GM12878 (cell line): ENCODE data around the gene INF2. TPM values are rescaled to one million over a fixed set of nuclear protein-coding genes. Genes with fewer than 3 reads are reported as not detected.

Experiments used
- ATAC-seq: fragments of 200-7000 bp; cut with Tn5 transposase; 3 replicates; pipeline ENCODE4 v1.9.1; 2020; ENCODE audit warnings: mild to moderate bottlenecking, moderate library complexity
- BruUV-seq: library from RNA; stranded (reverse); fragments of 400-500 nt; replicated peaks from 2 replicates; lab custom pipeline; 2021; lab: Mats Ljungman, UMichigan
- CTCF ChIA-PET: fragments of 300-600 bp; sonication (Branson Sonifier 250); formaldehyde crosslinking; extraction: SDS; loops from one replicate; lab custom pipeline; 2021; ENCODE audit warnings: inconsistent platforms; lab: Yijun Ruan, JAX
- POLR2A ChIA-PET: fragments of 350-600 bp; formaldehyde crosslinking; extraction: SDS; loops from one replicate; lab custom pipeline; 2021; ENCODE audit warnings: inconsistent platforms; lab: Charles Lee
- RAD21 ChIA-PET: fragments of 300-600 bp; sonication (Branson Sonifier 250); formaldehyde crosslinking; loops from one replicate; lab custom pipeline; 2023; ENCODE audit warnings: antibody characterized with exemption; ENCODE audit not compliant: unreplicated experiment; lab: Charles Lee
- SMC1A ChIA-PET: fragments of 300-600 bp; sonication (Branson Sonifier 250); formaldehyde crosslinking; loops from one replicate; lab custom pipeline; 2023; ENCODE audit not compliant: unreplicated experiment, uncharacterized antibody; lab: Charles Lee
- DNase-seq: peaks from one replicate; pipeline ENCODE4 v3.0.0-alpha.2; 2011; ENCODE audit warnings: low read depth, low spot score
- FAIRE-seq: peaks from 3 replicates; lab custom pipeline; 2011; peaks lifted over from hg19 to GRCh38; lab: Jason Lieb, UNC
- H2AFZ ChIP-seq: 2 replicates; pipeline ENCODE4 v1.6.0; 2011; ENCODE audit warnings: low read depth, low read length, control low read depth; ENCODE audit not compliant: control insufficient read depth
- H3K27ac ChIP-seq: 2 replicates; pipeline ENCODE4 v1.5.1; 2011; ENCODE audit warnings: control low read depth; ENCODE audit not compliant: control insufficient read depth, insufficient read depth
- H3K27me3 ChIP-seq, 2 experiments: replicated peaks in 1 of 2; 2 replicates each; pipeline versions ENCODE4 v1.6.0 to v1.6.1; 2011; ENCODE audit warnings: low read length in 1 of 2; ENCODE audit not compliant: control insufficient read depth in 2 of 2, insufficient read depth in 2 of 2
- H3K36me3 ChIP-seq, 2 experiments: 2 replicates each; pipeline ENCODE4 v1.5.1; 2011; ENCODE audit warnings: low read length in 1 of 2; ENCODE audit not compliant: control insufficient read depth in 2 of 2, insufficient read depth in 2 of 2
- H3K4me1 ChIP-seq: 2 replicates; pipeline ENCODE4 v1.6.1; 2011; ENCODE audit warnings: mild to moderate bottlenecking, low read length, moderate library complexity, mixed read lengths; ENCODE audit not compliant: control insufficient read depth, insufficient read depth
- H3K4me2 ChIP-seq: 2 replicates; pipeline ENCODE4 v1.6.0; 2011; ENCODE audit warnings: control low read depth; ENCODE audit not compliant: control insufficient read depth, insufficient read depth
- H3K4me3 ChIP-seq: fragments of 200-600 bp; sonication (generic); 2 replicates; pipeline ENCODE4 v1.5.1; 2016
- H3K79me2 ChIP-seq: 2 replicates; pipeline ENCODE4 v1.6.0; 2011; ENCODE audit warnings: low read length; ENCODE audit not compliant: control insufficient read depth, insufficient read depth
- H3K9ac ChIP-seq: 2 replicates; pipeline ENCODE4 v1.8.0; 2011; ENCODE audit warnings: low read length, control low read depth, mixed read lengths; ENCODE audit not compliant: control insufficient read depth, insufficient read depth
- H3K9me3 ChIP-seq: replicated peaks from 3 replicates; pipeline ENCODE4 v1.5.1; 2011; ENCODE audit warnings: mild to moderate bottlenecking, low read length; ENCODE audit not compliant: control insufficient read depth, insufficient read depth
- H4K20me1 ChIP-seq: 2 replicates; pipeline ENCODE4 v1.6.0; 2011; ENCODE audit not compliant: control insufficient read depth, insufficient read depth
- CBFB ChIP-seq: IDR thresholded peaks from 2 replicates; pipeline ENCODE4 v1.6.1; 2016; ENCODE audit warnings: antibody characterized with exemption, low read depth
- TBL1XR1 ChIP-seq: IDR thresholded peaks from 2 replicates; pipeline ENCODE4 v1.6.1; 2012; ENCODE audit warnings: low read depth, low read length, improper control_type of control experiment
- ZNF217 ChIP-seq: fragments of 450-650 bp; IDR thresholded peaks from 2 replicates; pipeline ENCODE4 v1.6.1; 2017; ENCODE audit warnings: antibody characterized with exemption, mild to moderate bottlenecking
- WGBS: methylation state at CpG from one replicate; pipeline ENCODE4 v1.1.6; 2016; ENCODE audit warnings: low lambda C conversion rate; ENCODE audit not compliant: insufficient replicate concordance, insufficient coverage; ENCODE audit errors: missing lambda C conversion rate; 5-methylcytosine and 5-hydroxymethylcytosine counted together
- in situ Hi-C: fragments of 300-500 bp; cut with MboI; formaldehyde crosslinking; loops from 9 replicates; pipeline ENCODE4 v1.14.3; 2018; ENCODE audit warnings: mixed read lengths
- intact Hi-C: fragments of 100-400 bp; cut with micrococcal nuclease; formaldehyde crosslinking; loops from one replicate; pipeline ENCODE4 v1.14.2; 2022; ENCODE audit not compliant: unreplicated experiment
- polyA plus RNA-seq, 11 experiments: library from polyadenylated mRNA; depleted of rRNA in 4 of 11; unstranded in 6 of 11; stranded (reverse) in 5 of 11; fragments of >200 nt; fragmentation: Nextera tagmentation in 4 of 11; fragmentation: Illumina TruSeq in 1 of 11; extraction: Ambion mirVana in 4 of 11; extraction: Trizol in 1 of 11; gene quantifications; 1 replicate in 1 of 11; 2 replicates in 10 of 11; pipeline versions ENCODE4 v1.2.1 to v1.2.3, GENCODE V29; 2011 to 2016; ENCODE audit warnings: inconsistent platforms in 2 of 11, missing spikeins in 2 of 11, low read depth in 1 of 11
- total RNA-seq, 4 experiments: library from RNA; depleted of rRNA in 3 of 4; stranded (reverse); fragments of >200 nt in 3 of 4; fragmentation: Illumina TruSeq in 1 of 4; extraction: Trizol in 1 of 4; gene quantifications; 2 replicates each; pipeline versions ENCODE4 v1.2.1 to v1.2.3, GENCODE V29; 2013 to 2021
- TF ChIP-seq, protein P1 (sequence below): fragments of 450-650 bp; IDR thresholded peaks from 2 replicates; pipeline ENCODE4 v1.6.1; 2018; ENCODE audit warnings: mild to moderate bottlenecking, low read depth, moderate library complexity; ENCODE audit not compliant: partially characterized antibody
- TF ChIP-seq, protein P2 (sequence below): fragments of 450-650 bp; formaldehyde crosslinking; IDR thresholded peaks from 2 replicates; pipeline ENCODE4 v1.4.0; 2022; ENCODE audit warnings: mild to moderate bottlenecking, moderate library complexity
- TF ChIP-seq, protein P3 (sequence below): fragments of 450-650 bp; IDR thresholded peaks from 2 replicates; pipeline ENCODE4 v1.6.1; 2016; ENCODE audit warnings: mild to moderate bottlenecking

INF2 gene
- total and polyA plus RNA-seq, 10 of the 15 experiments (the other 5 are each of a cell fraction or from before 2014, with no cell fraction given) = 0.72 to 43.2 (median 8.3) TPM

DNA sequence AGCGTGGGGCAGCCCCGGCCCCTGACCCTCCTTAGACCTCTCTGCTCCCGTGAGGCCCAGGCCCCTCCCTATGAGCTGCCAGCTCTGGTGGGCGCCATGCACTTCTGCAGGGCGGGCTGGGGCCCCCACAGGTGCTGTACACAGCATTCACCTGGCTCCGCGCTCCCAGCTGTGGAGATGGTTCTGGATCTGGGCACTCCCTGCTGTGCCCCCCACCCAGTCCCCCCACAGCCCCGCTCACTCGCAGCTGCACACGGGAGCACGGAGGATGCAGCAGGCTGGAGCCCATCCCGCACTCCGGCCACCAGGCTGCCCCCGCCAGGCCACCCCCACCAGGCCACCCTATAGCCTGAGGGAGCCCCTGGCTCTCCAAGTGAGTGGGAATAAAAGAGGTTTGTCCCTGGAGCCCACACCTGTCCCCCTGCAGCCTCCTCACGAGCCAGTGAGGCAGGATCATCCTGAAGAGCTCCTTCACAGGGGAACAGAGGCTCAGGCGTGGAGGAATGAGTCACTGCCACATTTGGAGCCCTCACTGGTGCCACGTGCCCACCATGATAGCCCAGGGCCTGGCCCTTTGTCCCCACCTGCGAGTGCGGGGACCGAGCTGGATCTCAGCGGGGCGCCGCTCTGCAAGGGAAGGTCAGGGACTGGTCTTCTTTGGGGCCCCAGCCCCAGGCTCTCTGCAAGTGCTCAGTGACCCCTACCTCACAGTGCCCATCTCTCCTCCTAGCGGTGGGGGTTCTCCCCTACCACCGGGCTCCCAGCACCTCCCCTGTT, 36.5 kb downstream of the INF2 start:
- in situ Hi-C loops (no loop called here), intact Hi-C loops (no loop called here)
- FAIRE-seq = no peak
- no peak overlapping the region for H3K9ac ChIP-seq
- TF ChIP-seq, protein P1, sequence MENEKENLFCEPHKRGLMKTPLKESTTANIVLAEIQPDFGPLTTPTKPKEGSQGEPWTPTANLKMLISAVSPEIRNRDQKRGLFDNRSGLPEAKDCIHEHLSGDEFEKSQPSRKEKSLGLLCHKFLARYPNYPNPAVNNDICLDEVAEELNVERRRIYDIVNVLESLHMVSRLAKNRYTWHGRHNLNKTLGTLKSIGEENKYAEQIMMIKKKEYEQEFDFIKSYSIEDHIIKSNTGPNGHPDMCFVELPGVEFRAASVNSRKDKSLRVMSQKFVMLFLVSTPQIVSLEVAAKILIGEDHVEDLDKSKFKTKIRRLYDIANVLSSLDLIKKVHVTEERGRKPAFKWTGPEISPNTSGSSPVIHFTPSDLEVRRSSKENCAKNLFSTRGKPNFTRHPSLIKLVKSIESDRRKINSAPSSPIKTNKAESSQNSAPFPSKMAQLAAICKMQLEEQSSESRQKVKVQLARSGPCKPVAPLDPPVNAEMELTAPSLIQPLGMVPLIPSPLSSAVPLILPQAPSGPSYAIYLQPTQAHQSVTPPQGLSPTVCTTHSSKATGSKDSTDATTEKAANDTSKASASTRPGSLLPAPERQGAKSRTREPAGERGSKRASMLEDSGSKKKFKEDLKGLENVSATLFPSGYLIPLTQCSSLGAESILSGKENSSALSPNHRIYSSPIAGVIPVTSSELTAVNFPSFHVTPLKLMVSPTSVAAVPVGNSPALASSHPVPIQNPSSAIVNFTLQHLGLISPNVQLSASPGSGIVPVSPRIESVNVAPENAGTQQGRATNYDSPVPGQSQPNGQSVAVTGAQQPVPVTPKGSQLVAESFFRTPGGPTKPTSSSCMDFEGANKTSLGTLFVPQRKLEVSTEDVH = no peak
- TF ChIP-seq, protein P2, sequence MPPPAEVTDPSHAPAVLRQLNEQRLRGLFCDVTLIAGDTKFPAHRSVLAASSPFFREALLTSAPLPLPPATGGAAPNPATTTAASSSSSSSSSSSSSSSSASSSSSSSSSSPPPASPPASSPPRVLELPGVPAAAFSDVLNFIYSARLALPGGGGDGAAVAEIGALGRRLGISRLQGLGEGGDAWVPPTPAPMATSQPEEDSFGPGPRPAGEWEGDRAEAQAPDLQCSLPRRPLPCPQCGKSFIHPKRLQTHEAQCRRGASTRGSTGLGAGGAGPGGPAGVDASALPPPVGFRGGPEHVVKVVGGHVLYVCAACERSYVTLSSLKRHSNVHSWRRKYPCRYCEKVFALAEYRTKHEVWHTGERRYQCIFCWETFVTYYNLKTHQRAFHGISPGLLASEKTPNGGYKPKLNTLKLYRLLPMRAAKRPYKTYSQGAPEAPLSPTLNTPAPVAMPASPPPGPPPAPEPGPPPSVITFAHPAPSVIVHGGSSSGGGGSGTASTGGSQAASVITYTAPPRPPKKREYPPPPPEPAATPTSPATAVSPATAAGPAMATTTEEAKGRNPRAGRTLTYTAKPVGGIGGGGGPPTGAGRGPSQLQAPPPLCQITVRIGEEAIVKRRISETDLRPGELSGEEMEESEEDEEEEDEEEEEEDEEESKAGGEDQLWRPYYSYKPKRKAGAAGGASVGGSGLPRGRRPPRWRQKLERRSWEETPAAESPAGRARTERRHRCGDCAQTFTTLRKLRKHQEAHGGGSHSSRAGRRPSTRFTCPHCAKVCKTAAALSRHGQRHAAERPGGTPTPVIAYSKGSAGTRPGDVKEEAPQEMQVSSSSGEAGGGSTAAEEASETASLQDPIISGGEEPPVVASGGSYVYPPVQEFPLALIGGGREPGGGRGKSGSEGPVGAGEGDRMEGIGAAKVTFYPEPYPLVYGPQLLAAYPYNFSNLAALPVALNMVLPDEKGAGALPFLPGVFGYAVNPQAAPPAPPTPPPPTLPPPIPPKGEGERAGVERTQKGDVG (CRISPR knock-in tag) = no peak
- TF ChIP-seq CBFB = no peak
- TF ChIP-seq ZNF217 = no peak
- no peak for TF ChIP-seq TBL1XR1
- TF ChIP-seq, protein P3, sequence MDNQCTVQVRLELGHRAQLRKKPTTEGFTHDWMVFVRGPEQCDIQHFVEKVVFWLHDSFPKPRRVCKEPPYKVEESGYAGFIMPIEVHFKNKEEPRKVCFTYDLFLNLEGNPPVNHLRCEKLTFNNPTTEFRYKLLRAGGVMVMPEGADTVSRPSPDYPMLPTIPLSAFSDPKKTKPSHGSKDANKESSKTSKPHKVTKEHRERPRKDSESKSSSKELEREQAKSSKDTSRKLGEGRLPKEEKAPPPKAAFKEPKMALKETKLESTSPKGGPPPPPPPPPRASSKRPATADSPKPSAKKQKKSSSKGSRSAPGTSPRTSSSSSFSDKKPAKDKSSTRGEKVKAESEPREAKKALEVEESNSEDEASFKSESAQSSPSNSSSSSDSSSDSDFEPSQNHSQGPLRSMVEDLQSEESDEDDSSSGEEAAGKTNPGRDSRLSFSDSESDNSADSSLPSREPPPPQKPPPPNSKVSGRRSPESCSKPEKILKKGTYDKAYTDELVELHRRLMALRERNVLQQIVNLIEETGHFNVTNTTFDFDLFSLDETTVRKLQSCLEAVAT = no peak
- H3K9me3 ChIP-seq = no peaks in the 10 kb centered on the region
- DNase-seq = no peak
- no peak overlapping the region for H3K4me2 ChIP-seq
- SMC1A ChIA-PET = no interaction called here
- POLR2A ChIA-PET = interaction anchor here (0.6 kb wide), 1 partner anchor 69 kb away, joined by 4 read pairs; no protein-coding TSS in a partner anchor
- RAD21 ChIA-PET = no interaction called here
- H4K20me1 ChIP-seq = no peaks in the 10 kb centered on the region
- no peaks in the 10 kb centered on the region for H3K79me2 ChIP-seq
- no peak for ATAC-seq
- BruUV-seq = no TSS peak
- no peak overlapping the region for H3K4me3 ChIP-seq
- CTCF ChIA-PET = interaction anchor here (0.7 to 1.5 kb wide), 2 partner anchors 10 to 27 kb away, joined by 3 to 4 read pairs; partner anchors contain the start of gene SIVA1
- H3K36me3 ChIP-seq = no peaks in the 10 kb centered on the region
- H2AFZ ChIP-seq = no peak overlapping the region
- 58% methylated on average over 24 of the region's 25 CpGs for WGBS
- H3K27me3 ChIP-seq = peaks cover 0 to 4% of the 10 kb centered on the region in 2 experiments; a peak in 1 of 4 replicates
- no peak overlapping the region for H3K27ac ChIP-seq
- H3K4me1 ChIP-seq = no peaks in the 10 kb centered on the region
